ENCODE results near the gene CAMSAP2.

- TF ChIP-seq CTCF (conservative IDR thresholded peaks at IDR 0.05; ENCODE audit: low read depth, low read length) (no peak), EZH2 (IDR thresholded peaks at IDR 0.05; ENCODE audit: low read length, unreplicated experiment) (no peak)
Measured at GRCh38 chr1:200831091-200831490, 92.4 kb downstream of the CAMSAP2 start.
